HepG2 (cell line): Measurements from ENCODE around the gene ACBD3. TPM values are rescaled to one million over a fixed set of nuclear protein-coding genes. Genes with fewer than 3 reads are reported as not detected.

ENCODE experiments used
- ATAC-seq: fragments of 200-7000 bp; cut with Tn5 transposase; 3 replicates; pipeline ENCODE4 v1.9.1; 2020; ENCODE audit warnings: mild to moderate bottlenecking, moderate library complexity
- BruUV-seq: library from RNA; stranded (reverse); fragments of 400-500 nt; replicated peaks from 2 replicates; lab custom pipeline; 2021; lab: Mats Ljungman, UMichigan
- CTCF ChIA-PET: fragments of 300-600 bp; formaldehyde crosslinking; extraction: SDS; loops from one replicate; lab custom pipeline; 2021; ENCODE audit warnings: low total read pairs, inconsistent platforms, low intra/inter-chr PET ratio; lab: Yijun Ruan, JAX
- POLR2A ChIA-PET: fragments of 350-600 bp; sonication (Branson Sonifier 250); formaldehyde crosslinking; loops from one replicate; lab custom pipeline; 2020; ENCODE audit warnings: antibody characterized with exemption, inconsistent platforms; lab: Yijun Ruan, JAX
- DNase-seq: peaks from one replicate; pipeline ENCODE4 v3.0.0-alpha.2; 2015; ENCODE audit warnings: low spot score
- FAIRE-seq: peaks from 3 replicates; lab custom pipeline; 2011; peaks lifted over from hg19 to GRCh38; lab: Jason Lieb, UNC
- H2AFZ ChIP-seq: one replicate; pipeline ENCODE4 v1.6.1; 2011; ENCODE audit warnings: low read length, inconsistent platforms
- H3K27ac ChIP-seq: fragments of 300-600 bp; 3 replicates; pipeline ENCODE4 v1.8.0; 2011; ENCODE audit warnings: mixed run types, mild to moderate bottlenecking, mixed read lengths, low read length, inconsistent platforms; ENCODE audit not compliant: insufficient read depth; ENCODE audit errors: extremely low read length
- H3K27me3 ChIP-seq, 2 experiments: fragments of 200-600 bp in 1 of 2; 2 replicates in 1 of 2; 3 replicates in 1 of 2; pipeline versions ENCODE4 v1.6.0 to v1.8.0; 2011; ENCODE audit warnings: low read length in 2 of 2, mild to moderate bottlenecking in 2 of 2, moderate library complexity in 2 of 2, inconsistent platforms in 1 of 2; ENCODE audit not compliant: insufficient read depth in 2 of 2, control insufficient read depth in 1 of 2
- H3K36me3 ChIP-seq, 2 experiments: fragments of 200-600 bp in 1 of 2; replicated peaks in 1 of 2; 2 replicates in 1 of 2; 3 replicates in 1 of 2; pipeline versions ENCODE4 v1.5.1 to v1.8.0; 2011; ENCODE audit warnings: low read length in 2 of 2, inconsistent platforms in 1 of 2; ENCODE audit not compliant: insufficient read depth in 2 of 2, control insufficient read depth in 1 of 2
- H3K4me1 ChIP-seq: 2 replicates; pipeline ENCODE4 v1.5.1; 2012; ENCODE audit warnings: low read length, inconsistent platforms; ENCODE audit not compliant: insufficient read depth
- H3K4me2 ChIP-seq: 2 replicates; pipeline ENCODE4 v1.6.0; 2011; ENCODE audit warnings: low read depth, low read length, inconsistent platforms
- H3K4me3 ChIP-seq, 3 experiments: fragments of 200-600 bp in 1 of 3; sonication (generic), shearing (Covaris generic) in 1 of 3; replicated peaks in 1 of 3; 2 replicates each; pipeline ENCODE4 v1.5.1; 2011 to 2016; ENCODE audit warnings: low read length in 3 of 3, inconsistent platforms in 2 of 3, low read depth in 2 of 3, mild to moderate bottlenecking in 2 of 3, control low read depth in 1 of 3, mixed read lengths in 1 of 3; ENCODE audit not compliant: insufficient read depth in 1 of 3
- H3K79me2 ChIP-seq: one replicate; pipeline ENCODE4 v1.6.1; 2011; ENCODE audit warnings: low read length, inconsistent platforms; ENCODE audit not compliant: insufficient read depth
- H3K9ac ChIP-seq: 2 replicates; pipeline ENCODE4 v1.6.0; 2011; ENCODE audit warnings: mild to moderate bottlenecking, low read depth, low read length, inconsistent platforms; ENCODE audit not compliant: insufficient read depth
- H3K9me3 ChIP-seq: 2 replicates; pipeline ENCODE4 v1.5.1; 2012; ENCODE audit warnings: mild to moderate bottlenecking, low read length
- H4K20me1 ChIP-seq: 2 replicates; pipeline ENCODE4 v1.6.0; 2011; ENCODE audit warnings: inconsistent platforms, mild to moderate bottlenecking, low read length, moderate library complexity; ENCODE audit not compliant: insufficient read depth
- FOSL2 ChIP-seq: sonication (generic); formaldehyde crosslinking; IDR thresholded peaks from 2 replicates; pipeline ENCODE4 v1.4.0; 2020; ENCODE audit warnings: missing genetic modification reagents
- FOXC1 ChIP-seq: sonication (generic); formaldehyde crosslinking; IDR thresholded peaks from 2 replicates; pipeline ENCODE4 v1.8.0; 2022; ENCODE audit warnings: mild to moderate bottlenecking, missing genetic modification reagents, borderline replicate concordance
- LBX2 ChIP-seq: sonication (generic); formaldehyde crosslinking; IDR thresholded peaks from 2 replicates; pipeline ENCODE4 v1.5.0; 2020; ENCODE audit warnings: missing genetic modification reagents, mild to moderate bottlenecking, borderline replicate concordance
- MEF2D ChIP-seq: sonication (generic); formaldehyde crosslinking; IDR thresholded peaks from 2 replicates; pipeline ENCODE4 v1.5.1; 2020; ENCODE audit warnings: mild to moderate bottlenecking, missing genetic modification reagents
- REL ChIP-seq: sonication (generic); formaldehyde crosslinking; conservative IDR thresholded peaks from 2 replicates; pipeline ENCODE4 v1.8.0; 2022; ENCODE audit warnings: mild to moderate bottlenecking, missing genetic modification reagents, moderate library complexity
- REST ChIP-seq, 2 experiments: IDR thresholded peaks; 2 replicates each; pipeline ENCODE4 v1.6.1; 2011 to 2012; ENCODE audit warnings: low read length in 2 of 2, borderline replicate concordance in 1 of 2, low read depth in 1 of 2, mild to moderate bottlenecking in 1 of 2, moderate library complexity in 1 of 2
- SAFB2 ChIP-seq: sonication (generic); formaldehyde crosslinking; IDR thresholded peaks from 2 replicates; pipeline ENCODE4 v1.5.1; 2020; ENCODE audit warnings: missing genetic modification reagents, low read depth, mild to moderate bottlenecking, borderline replicate concordance
- ZNF546 ChIP-seq: sonication (generic); formaldehyde crosslinking; conservative IDR thresholded peaks from 2 replicates; pipeline ENCODE4 v1.8.1; 2023; ENCODE audit warnings: mild to moderate bottlenecking, missing genetic modification reagents
- ZNF569 ChIP-seq: sonication (generic); formaldehyde crosslinking; IDR thresholded peaks from 2 replicates; pipeline ENCODE4 v1.5.0; 2020; ENCODE audit warnings: mild to moderate bottlenecking, missing genetic modification reagents, moderate library complexity, borderline replicate concordance
- ZNF576 ChIP-seq: sonication (generic); formaldehyde crosslinking; IDR thresholded peaks from 2 replicates; pipeline ENCODE4 v1.4.0; 2020; ENCODE audit warnings: mild to moderate bottlenecking, missing genetic modification reagents
- ZNF607 ChIP-seq: sonication (generic); formaldehyde crosslinking; IDR thresholded peaks from 2 replicates; pipeline ENCODE4 v1.5.1; 2020; ENCODE audit warnings: missing genetic modification reagents, mild to moderate bottlenecking, borderline replicate concordance
- ZNF629 ChIP-seq: sonication (generic); formaldehyde crosslinking; conservative IDR thresholded peaks from 2 replicates; pipeline ENCODE4 v1.5.0; 2020; ENCODE audit warnings: missing genetic modification reagents
- WGBS: methylation state at CpG from one replicate; pipeline ENCODE4 v1.1.6; 2017; ENCODE audit warnings: low lambda C conversion rate; 5-methylcytosine and 5-hydroxymethylcytosine counted together
- in situ Hi-C: cut with HindIII; loops from 2 replicates; pipeline ENCODE4 v1.10.0; 2017; ENCODE audit warnings: low pct_unique_long_range_greater_than_20kb; ENCODE audit not compliant: extremely low pct_ligation_motif_present
- intact Hi-C: fragments of 100-400 bp; cut with micrococcal nuclease; formaldehyde crosslinking; loops from one replicate; pipeline ENCODE4 v1.10.0; 2022; ENCODE audit not compliant: unreplicated experiment
- polyA plus RNA-seq, 8 experiments: library from polyadenylated mRNA; depleted of rRNA in 3 of 8; stranded (reverse) in 7 of 8; unstranded in 1 of 8; fragments of >200 nt; fragmentation: Illumina TruSeq in 4 of 8; extraction: Trizol in 4 of 8; gene quantifications; 2 replicates each; pipeline versions ENCODE4 v1.2.1 to v1.2.3, GENCODE V29; 2011 to 2016; ENCODE audit warnings: low read depth in 4 of 8, missing spikeins in 1 of 8, mixed read lengths in 1 of 8; ENCODE audit not compliant: insufficient read depth in 1 of 8
- total RNA-seq, 5 experiments: library from RNA; depleted of rRNA; stranded (reverse); fragments of >200 nt; fragmentation: Illumina TruSeq; extraction: Trizol; gene quantifications; 2 replicates each; pipeline ENCODE4 v1.2.3, GENCODE V29; 2016; ENCODE audit warnings: low read depth in 1 of 5
- TF ChIP-seq, protein P1 (sequence below): sonication (generic); formaldehyde crosslinking; IDR thresholded peaks from 2 replicates; pipeline ENCODE4 v1.8.0; 2022; ENCODE audit warnings: low read depth, missing genetic modification reagents

The ACBD3 gene
- total and polyA plus RNA-seq, 2 of the 13 experiments (the other 11 are each of a cell fraction or from before 2014, with no cell fraction given): 24.3 to 39.3 TPM

DNA sequence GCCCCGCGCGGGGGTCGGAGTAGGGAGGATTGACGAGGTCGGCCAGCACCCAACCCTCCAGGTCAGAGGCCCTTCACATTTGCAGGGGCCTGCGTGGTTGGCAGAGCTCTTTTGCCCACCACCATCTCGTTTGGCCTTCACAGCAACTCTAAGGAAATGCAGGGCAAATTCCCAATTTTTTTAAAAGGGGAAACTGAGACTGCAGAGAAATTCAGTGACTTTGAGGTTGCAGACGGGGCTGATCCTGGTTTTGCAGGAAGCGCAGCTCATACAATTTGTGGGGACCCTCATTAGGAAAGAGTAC lies 430 bp upstream of the ACBD3 start:
- Histone ChIP-seq H3K4me3 (peak overlapping the region; percentile 87 to 97 (median 90)), H3K9me3 (no peaks in the 10 kb centered on the region), H3K27ac (peak overlapping the region; percentile 74), H4K20me1 (peaks cover 30% of the 10 kb centered on the region), H3K79me2 (peaks cover 43% of the 10 kb centered on the region), H2AFZ (no peak overlapping the region), H3K9ac (peak overlapping the region; percentile 97), H3K4me1 (peaks cover 34% of the 10 kb centered on the region), H3K36me3 (peaks cover 2% of the 10 kb centered on the region in 2 experiments; a peak in 2 of 5 replicates), H3K4me2 (peak overlapping the region; percentile 76), H3K27me3 (no peaks in the 10 kb centered on the region; a peak in 1 of 5 replicates)
- in situ Hi-C loops (loop anchor here (5.0 kb wide), 1 partner anchor 55 kb away; no protein-coding TSS in a partner anchor), intact Hi-C loops (no loop called here)
- no peak for DNase-seq
- WGBS: 4% methylated on average over 3 of the region's 10 CpGs
- CTCF ChIA-PET: no interaction called here
- no peak for ATAC-seq
- POLR2A ChIA-PET: no interaction called here
- FAIRE-seq: no peak
- BruUV-seq: TSS peak; percentile 94
- TF ChIP-seq MEF2D (no peak), LBX2 (CRISPR knock-in tag) (no peak), ZNF607 (CRISPR knock-in tag) (no peak), SAFB2 (CRISPR knock-in tag) (no peak), FOXC1 (0 out of 2 replicates have a peak, but pooled peaks have one; percentile 0), REL (CRISPR knock-in tag) (no peak), ZNF546 (CRISPR knock-in tag) (no peak), ZNF576 (0 out of 2 replicates have a peak, but pooled peaks have one; percentile 10), ZNF629 (CRISPR knock-in tag) (no peak), FOSL2 (CRISPR knock-in tag) (no peak), ZNF569 (CRISPR knock-in tag) (no peak), REST (IDR thresholded peaks at IDR 0.05; ENCODE audit: borderline replicate concordance in 1 of 2, low read depth in 1 of 2, low read length in 2 of 2) (0 out of 4 replicates have a peak, but pooled peaks of 1 of the 2 experiments have one; percentile 1)
- TF ChIP-seq, protein P1, sequence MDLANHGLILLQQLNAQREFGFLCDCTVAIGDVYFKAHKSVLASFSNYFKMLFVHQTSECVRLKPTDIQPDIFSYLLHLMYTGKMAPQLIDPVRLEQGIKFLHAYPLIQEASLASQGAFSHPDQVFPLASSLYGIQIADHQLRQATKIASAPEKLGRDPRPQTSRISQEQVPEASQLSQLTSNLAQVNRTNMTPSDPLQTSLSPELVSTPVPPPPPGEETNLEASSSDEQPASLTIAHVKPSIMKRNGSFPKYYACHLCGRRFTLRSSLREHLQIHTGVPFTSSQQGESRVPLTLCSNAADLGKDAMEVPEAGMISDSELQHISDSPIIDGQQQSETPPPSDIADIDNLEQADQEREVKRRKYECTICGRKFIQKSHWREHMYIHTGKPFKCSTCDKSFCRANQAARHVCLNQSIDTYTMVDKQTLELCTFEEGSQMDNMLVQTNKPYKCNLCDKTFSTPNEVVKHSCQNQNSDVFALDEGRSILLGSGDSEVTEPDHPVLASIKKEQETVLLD (CRISPR knock-in tag): no peak
